ENCODE measurements around the gene ASB6.

Gene ASB6

DNA sequence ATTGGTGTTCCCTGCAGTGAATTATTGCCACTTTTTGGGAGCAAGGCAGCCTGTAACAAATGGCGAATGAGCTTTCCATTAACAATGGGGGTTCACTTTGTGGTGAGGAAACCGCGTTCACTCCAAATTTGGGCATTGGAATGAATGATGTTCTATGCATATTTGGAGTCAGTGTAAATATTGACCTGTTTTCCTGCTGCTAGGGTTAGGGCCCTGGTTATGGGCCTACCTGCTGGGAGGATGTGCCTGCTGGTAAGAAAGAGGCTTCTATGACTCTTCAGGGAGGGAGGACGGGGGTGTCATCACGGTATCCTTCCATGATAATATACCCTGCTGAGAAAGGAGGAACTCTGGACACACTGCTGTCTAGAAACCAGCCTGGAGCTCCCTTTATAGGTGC, 50.0 kb downstream of the ASB6 start:
- no peak for DNase-seq (ENCODE audit: low spot score)
- in situ Hi-C loops (cut with MboI; ENCODE audit: low sequenced_read_pairs, unreplicated experiment) = no loop called here
- TF ChIP-seq CTCF (IDR thresholded peaks at IDR 0.05; ENCODE audit: borderline replicate concordance, control extremely low read depth, extremely low read depth, insufficient read depth, missing control alignments) = no peak

DNA sequence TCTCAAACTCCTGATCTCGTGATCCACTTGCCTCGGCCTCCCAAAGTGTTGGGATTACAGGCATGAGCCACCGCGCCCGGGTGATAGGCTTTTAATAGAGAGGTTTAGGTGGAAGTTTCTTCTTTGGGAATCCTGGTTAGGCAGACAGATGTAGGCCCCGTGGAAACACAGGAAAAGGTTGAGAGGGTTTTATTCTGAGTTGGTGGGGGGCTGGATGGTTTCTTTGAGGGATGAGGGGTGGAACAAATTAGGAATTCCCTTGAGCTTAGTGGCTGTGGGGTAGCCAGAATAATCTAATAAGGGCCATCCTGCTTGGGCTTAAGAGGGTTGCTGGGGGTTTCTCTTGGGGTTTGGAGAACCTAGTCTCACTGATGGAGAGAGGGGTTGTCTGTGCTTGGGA, 51.5 kb downstream of the ASB6 start:
- no peak for TF ChIP-seq CTCF (IDR thresholded peaks at IDR 0.05; ENCODE audit: borderline replicate concordance, control extremely low read depth, extremely low read depth, insufficient read depth, missing control alignments)
- DNase-seq (ENCODE audit: low spot score) = no peak
- in situ Hi-C loops (cut with MboI; ENCODE audit: low sequenced_read_pairs, unreplicated experiment) = no loop called here

- in situ Hi-C loops (cut with MboI; ENCODE audit: low sequenced_read_pairs, unreplicated experiment) = no loop called here
- no peak for TF ChIP-seq CTCF (IDR thresholded peaks at IDR 0.05; ENCODE audit: borderline replicate concordance, control extremely low read depth, extremely low read depth, insufficient read depth, missing control alignments)
- no peak for DNase-seq (ENCODE audit: low spot score)
Observed at GRCh38 chr9:129587487-129588262, 54.3 kb downstream of the ASB6 start.

GRCh38 chr9:129586685-129587084, 55.3 kb downstream of the ASB6 start:
- in situ Hi-C loops (cut with MboI; ENCODE audit: low sequenced_read_pairs, unreplicated experiment) = no loop called here
- no peak for TF ChIP-seq CTCF (IDR thresholded peaks at IDR 0.05; ENCODE audit: borderline replicate concordance, control extremely low read depth, extremely low read depth, insufficient read depth, missing control alignments)

DNA sequence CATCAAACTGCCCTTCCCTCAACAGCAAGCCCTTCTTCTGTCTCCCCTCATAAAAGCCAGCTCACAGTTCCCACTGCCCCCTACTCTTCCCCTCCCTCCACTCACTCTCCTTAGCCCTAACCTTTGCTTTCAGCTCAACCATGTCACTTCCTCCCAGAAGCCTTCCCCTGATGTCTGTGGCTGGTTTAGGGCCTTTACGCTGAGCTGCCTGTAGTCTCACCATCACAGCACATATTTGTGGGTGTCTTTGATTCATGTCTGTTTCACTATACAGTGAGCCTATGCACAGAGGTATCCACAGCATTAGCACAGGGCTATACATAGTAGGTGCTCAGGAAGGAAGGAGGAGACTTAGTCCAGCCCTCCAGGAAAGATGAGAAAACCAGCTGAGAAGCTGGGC, 55.7 kb downstream of the ASB6 start:
- TF ChIP-seq CTCF (IDR thresholded peaks at IDR 0.05; ENCODE audit: borderline replicate concordance, control extremely low read depth, extremely low read depth, insufficient read depth, missing control alignments) = no peak
- in situ Hi-C loops (cut with MboI; ENCODE audit: low sequenced_read_pairs, unreplicated experiment) = no loop called here
- DNase-seq (ENCODE audit: low spot score) = no peak

More at GRCh38 chr9:129586685-129587084, 55.3 kb downstream of the ASB6 start:
- DNase-seq (ENCODE audit: low spot score) = no peak

DNA sequence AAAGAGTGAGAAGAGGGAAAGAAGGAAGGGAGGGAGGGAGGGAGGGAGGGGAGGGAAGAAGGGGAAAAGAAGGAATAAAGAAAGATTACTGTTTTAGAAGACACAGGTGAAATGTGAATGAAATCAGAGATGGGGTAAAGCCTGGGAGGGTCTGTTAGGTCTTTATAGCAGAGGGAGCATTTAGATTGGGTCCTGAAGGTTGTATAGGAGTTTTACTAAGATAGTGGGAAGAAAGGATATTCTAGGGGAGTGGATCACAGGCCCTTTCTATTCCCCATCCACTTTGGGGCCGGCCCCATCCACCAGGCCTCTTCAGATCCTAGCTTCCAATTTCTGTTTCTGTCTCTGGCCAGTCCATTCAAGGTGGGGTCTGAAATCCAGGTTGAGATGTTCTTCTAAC, 56.6 kb downstream of the ASB6 start:
- in situ Hi-C loops (cut with MboI; ENCODE audit: low sequenced_read_pairs, unreplicated experiment) = no loop called here
- TF ChIP-seq CTCF (IDR thresholded peaks at IDR 0.05; ENCODE audit: borderline replicate concordance, control extremely low read depth, extremely low read depth, insufficient read depth, missing control alignments) = no peak
- DNase-seq (ENCODE audit: low spot score) = no peak

Data from GM13976 (cell line).